Measurements from ENCODE around the gene ABHD17B.

ABHD17B gene

GRCh38 chr9:71858102-71858798 lies 52.7 kb downstream of the ABHD17B start:
- Histone ChIP-seq H3K27ac (ENCODE audit: low read depth, low read length) (no peak overlapping the region), H3K4me3 (ENCODE audit: low read length) (no peak overlapping the region), H3K27me3 (ENCODE audit: control insufficient read depth, insufficient read depth, low read length) (no peaks in the 10 kb centered on the region)

DNA sequence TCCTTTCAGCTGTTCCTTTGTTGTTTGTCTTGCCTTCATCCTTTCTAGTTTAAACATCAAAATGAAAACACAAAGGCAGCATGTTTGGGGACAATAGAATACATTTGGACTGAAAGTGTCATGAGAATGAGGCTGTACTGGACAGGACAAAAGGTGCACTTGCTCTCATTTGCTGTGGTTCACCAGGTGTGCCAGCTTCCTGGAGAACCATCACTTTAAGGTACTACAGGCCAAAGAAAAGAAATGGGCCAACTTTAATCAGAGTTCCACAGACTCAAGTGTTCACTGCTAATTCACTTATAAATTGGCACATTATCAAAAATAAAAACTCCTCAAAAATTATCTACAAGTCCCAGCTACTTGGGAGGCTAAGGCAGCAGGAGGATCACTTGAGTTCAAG lies 53.8 kb downstream of the ABHD17B start:
- no peak overlapping the region for H3K27ac ChIP-seq (ENCODE audit: low read depth, low read length)
- no peaks in the 10 kb centered on the region for H3K36me3 ChIP-seq (ENCODE audit: control insufficient read depth, insufficient read depth, low read length)
- no peak overlapping the region for H3K4me3 ChIP-seq (ENCODE audit: low read length)
- H3K9ac ChIP-seq (ENCODE audit: low read length), result no peak overlapping the region
- no peaks in the 10 kb centered on the region for H3K4me1 ChIP-seq (ENCODE audit: control insufficient read depth, insufficient read depth, low read length)
- H3K27me3 ChIP-seq (ENCODE audit: control insufficient read depth, insufficient read depth, low read length), result no peaks in the 10 kb centered on the region

More at GRCh38 chr9:71858102-71858798, 52.7 kb downstream of the ABHD17B start:
- Histone ChIP-seq H3K4me1 (ENCODE audit: control insufficient read depth, insufficient read depth, low read length) (no peaks in the 10 kb centered on the region), H3K36me3 (ENCODE audit: control insufficient read depth, insufficient read depth, low read length) (no peaks in the 10 kb centered on the region), H3K9ac (ENCODE audit: low read length) (no peak overlapping the region)

- Histone ChIP-seq H3K27me3 (ENCODE audit: control insufficient read depth, insufficient read depth, low read length) (no peaks in the 10 kb centered on the region), H3K4me3 (ENCODE audit: low read length) (no peak overlapping the region), H3K27ac (ENCODE audit: low read depth, low read length) (no peak overlapping the region), H3K36me3 (ENCODE audit: control insufficient read depth, insufficient read depth, low read length) (no peaks in the 10 kb centered on the region), H3K9ac (ENCODE audit: low read length) (no peak overlapping the region), H3K4me1 (ENCODE audit: control insufficient read depth, insufficient read depth, low read length) (no peaks in the 10 kb centered on the region)
Measured at GRCh38 chr9:71854811-71855210, 56.2 kb downstream of the ABHD17B start.

DNA sequence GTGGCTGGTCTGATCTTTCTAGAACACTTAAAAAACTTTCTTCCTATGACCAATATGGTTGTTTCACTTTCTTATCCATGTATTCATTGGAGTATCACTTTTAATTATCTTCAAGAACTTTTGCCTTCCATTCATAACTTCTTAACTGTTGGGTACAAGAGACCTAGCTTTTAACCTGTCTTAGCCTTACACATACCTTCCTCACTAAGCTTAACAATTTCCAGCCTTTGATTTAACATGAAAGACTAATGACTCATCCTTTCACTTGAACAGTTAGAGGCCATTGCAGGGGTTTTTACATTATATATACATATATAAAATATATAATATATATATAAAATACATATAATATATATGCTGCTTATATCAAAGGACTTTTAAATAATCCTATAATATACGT lies 57.9 kb downstream of the ABHD17B start:
- Histone ChIP-seq H3K27me3 (ENCODE audit: control insufficient read depth, insufficient read depth, low read length) (no peaks in the 10 kb centered on the region), H3K9ac (ENCODE audit: low read length) (no peak overlapping the region), H3K27ac (ENCODE audit: low read depth, low read length) (no peak overlapping the region), H3K4me1 (ENCODE audit: control insufficient read depth, insufficient read depth, low read length) (no peaks in the 10 kb centered on the region), H3K36me3 (ENCODE audit: control insufficient read depth, insufficient read depth, low read length) (no peaks in the 10 kb centered on the region), H3K4me3 (ENCODE audit: low read length) (no peak overlapping the region)

- Histone ChIP-seq H3K4me1 (ENCODE audit: control insufficient read depth, insufficient read depth, low read length) (no peaks in the 10 kb centered on the region), H3K27me3 (ENCODE audit: control insufficient read depth, insufficient read depth, low read length) (no peaks in the 10 kb centered on the region), H3K4me3 (ENCODE audit: low read length) (no peak overlapping the region)
Measured at GRCh38 chr9:71850996-71851395, 60.0 kb downstream of the ABHD17B start.

GRCh38 chr9:71847892-71848291 lies 63.1 kb downstream of the ABHD17B start:
- Histone ChIP-seq H3K9ac (ENCODE audit: low read length) (no peak overlapping the region), H3K4me1 (ENCODE audit: control insufficient read depth, insufficient read depth, low read length) (no peaks in the 10 kb centered on the region), H3K36me3 (ENCODE audit: control insufficient read depth, insufficient read depth, low read length) (no peaks in the 10 kb centered on the region), H3K27ac (ENCODE audit: low read depth, low read length) (no peak overlapping the region), H3K27me3 (ENCODE audit: control insufficient read depth, insufficient read depth, low read length) (no peaks in the 10 kb centered on the region), H3K4me3 (ENCODE audit: low read length) (no peak overlapping the region)

More at GRCh38 chr9:71850996-71851395, 60.0 kb downstream of the ABHD17B start:
- Histone ChIP-seq H3K27ac (ENCODE audit: low read depth, low read length) (no peak overlapping the region), H3K36me3 (ENCODE audit: control insufficient read depth, insufficient read depth, low read length) (no peaks in the 10 kb centered on the region), H3K9ac (ENCODE audit: low read length) (no peak overlapping the region)

GRCh38 chr9:71844808-71845207 lies 66.2 kb downstream of the ABHD17B start:
- no peaks in the 10 kb centered on the region for H3K36me3 ChIP-seq (ENCODE audit: control insufficient read depth, insufficient read depth, low read length)
- no peak overlapping the region for H3K27ac ChIP-seq (ENCODE audit: low read depth, low read length)
- no peak overlapping the region for H3K4me3 ChIP-seq (ENCODE audit: low read length)
- no peak overlapping the region for H3K9ac ChIP-seq (ENCODE audit: low read length)
- no peaks in the 10 kb centered on the region for H3K4me1 ChIP-seq (ENCODE audit: control insufficient read depth, insufficient read depth, low read length)
- no peaks in the 10 kb centered on the region for H3K27me3 ChIP-seq (ENCODE audit: control insufficient read depth, insufficient read depth, low read length)

GRCh38 chr9:71839668-71840067 lies 71.3 kb downstream of the ABHD17B start:
- H3K27me3 ChIP-seq (ENCODE audit: control insufficient read depth, insufficient read depth, low read length), result no peaks in the 10 kb centered on the region
- no peak overlapping the region for H3K4me3 ChIP-seq (ENCODE audit: low read length)
- H3K36me3 ChIP-seq (ENCODE audit: control insufficient read depth, insufficient read depth, low read length), result no peaks in the 10 kb centered on the region
- H3K4me1 ChIP-seq (ENCODE audit: control insufficient read depth, insufficient read depth, low read length), result no peaks in the 10 kb centered on the region
- no peak overlapping the region for H3K9ac ChIP-seq (ENCODE audit: low read length)
- no peak overlapping the region for H3K27ac ChIP-seq (ENCODE audit: low read depth, low read length)

DNA sequence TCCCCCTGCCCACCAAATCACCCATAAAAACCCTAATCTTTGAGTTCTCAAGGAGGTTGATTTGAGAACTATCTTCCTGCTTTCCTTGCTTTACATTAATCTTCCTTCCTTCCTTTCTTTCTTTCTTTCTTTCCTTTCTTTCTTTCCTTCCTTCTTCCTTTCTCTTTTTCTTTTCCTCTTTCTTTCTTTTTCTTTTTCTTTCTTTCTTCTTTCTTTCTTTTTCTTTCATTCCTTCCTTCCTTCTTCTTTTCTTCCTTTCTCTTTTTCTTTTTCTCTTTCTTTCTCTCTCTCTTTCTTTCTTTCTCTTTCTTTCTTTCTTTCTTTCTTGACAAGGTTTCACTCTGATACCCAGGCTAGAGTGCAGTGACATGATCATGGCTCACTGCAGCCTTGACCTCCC lies 75.4 kb downstream of the ABHD17B start:
- no peaks in the 10 kb centered on the region for H3K27me3 ChIP-seq (ENCODE audit: control insufficient read depth, insufficient read depth, low read length)
- no peaks in the 10 kb centered on the region for H3K4me1 ChIP-seq (ENCODE audit: control insufficient read depth, insufficient read depth, low read length)
- H3K36me3 ChIP-seq (ENCODE audit: control insufficient read depth, insufficient read depth, low read length), result no peaks in the 10 kb centered on the region
- no peak overlapping the region for H3K9ac ChIP-seq (ENCODE audit: low read length)
- no peak overlapping the region for H3K4me3 ChIP-seq (ENCODE audit: low read length)
- H3K27ac ChIP-seq (ENCODE audit: low read depth, low read length), result no peak overlapping the region

DNA sequence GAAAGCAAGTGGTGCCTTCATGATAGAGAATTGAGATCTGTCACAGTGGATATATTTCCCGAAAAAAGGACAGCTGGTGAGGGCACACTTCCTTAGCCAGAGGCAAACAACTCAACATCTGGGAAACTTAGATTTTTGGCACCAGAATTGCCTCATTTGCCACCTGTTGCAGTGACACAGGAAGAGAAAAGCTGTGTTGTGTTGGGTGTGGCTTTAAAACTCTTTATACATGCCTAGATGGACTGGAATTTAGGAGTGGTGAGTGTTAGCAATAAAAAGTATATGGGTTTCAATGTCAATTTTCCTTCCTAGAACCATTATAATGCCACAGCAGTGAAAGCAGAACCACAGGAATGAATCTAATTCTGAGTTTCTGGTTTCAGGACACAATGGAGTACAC lies 80.1 kb downstream of the ABHD17B start:
- Histone ChIP-seq H3K4me1 (ENCODE audit: control insufficient read depth, insufficient read depth, low read length) (no peaks in the 10 kb centered on the region), H3K36me3 (ENCODE audit: control insufficient read depth, insufficient read depth, low read length) (no peaks in the 10 kb centered on the region), H3K27ac (ENCODE audit: low read depth, low read length) (no peak overlapping the region), H3K9ac (ENCODE audit: low read length) (no peak overlapping the region), H3K27me3 (ENCODE audit: control insufficient read depth, insufficient read depth, low read length) (no peaks in the 10 kb centered on the region), H3K4me3 (ENCODE audit: low read length) (no peak overlapping the region)

DNA sequence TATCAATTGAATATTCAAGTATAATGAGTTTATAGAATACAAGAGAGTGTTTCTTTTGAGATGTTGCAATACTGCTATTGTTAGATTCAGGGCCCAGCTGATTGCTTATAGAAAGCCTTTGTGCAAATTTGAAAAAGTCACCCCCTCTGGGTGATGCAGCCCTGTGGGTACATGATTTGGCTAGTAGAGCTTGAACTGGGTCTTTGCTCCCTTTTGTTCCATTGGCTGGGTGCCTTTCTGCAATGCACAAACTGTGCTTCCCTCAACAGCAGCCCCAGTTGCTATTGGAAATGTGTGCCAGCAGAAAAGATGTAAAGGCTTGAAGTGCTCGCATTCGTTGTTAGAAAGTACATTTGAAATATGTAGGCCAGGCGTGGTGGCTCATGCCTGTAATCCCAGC lies 80.8 kb downstream of the ABHD17B start:
- no peak overlapping the region for H3K4me3 ChIP-seq (ENCODE audit: low read length)
- no peaks in the 10 kb centered on the region for H3K4me1 ChIP-seq (ENCODE audit: control insufficient read depth, insufficient read depth, low read length)
- H3K36me3 ChIP-seq (ENCODE audit: control insufficient read depth, insufficient read depth, low read length), result no peaks in the 10 kb centered on the region
- no peaks in the 10 kb centered on the region for H3K27me3 ChIP-seq (ENCODE audit: control insufficient read depth, insufficient read depth, low read length)
- H3K27ac ChIP-seq (ENCODE audit: low read depth, low read length), result no peak overlapping the region
- no peak overlapping the region for H3K9ac ChIP-seq (ENCODE audit: low read length)

- Histone ChIP-seq H3K9ac (ENCODE audit: low read length) (no peak overlapping the region), H3K4me1 (ENCODE audit: control insufficient read depth, insufficient read depth, low read length) (no peaks in the 10 kb centered on the region), H3K27me3 (ENCODE audit: control insufficient read depth, insufficient read depth, low read length) (no peaks in the 10 kb centered on the region), H3K27ac (ENCODE audit: low read depth, low read length) (no peak overlapping the region), H3K4me3 (ENCODE audit: low read length) (no peak overlapping the region), H3K36me3 (ENCODE audit: control insufficient read depth, insufficient read depth, low read length) (no peaks in the 10 kb centered on the region)
Measured at GRCh38 chr9:71826279-71826678, 84.7 kb downstream of the ABHD17B start.

GRCh38 chr9:71824257-71824656 lies 86.7 kb downstream of the ABHD17B start:
- Histone ChIP-seq H3K9ac (ENCODE audit: low read length) (no peak overlapping the region), H3K4me1 (ENCODE audit: control insufficient read depth, insufficient read depth, low read length) (no peaks in the 10 kb centered on the region), H3K4me3 (ENCODE audit: low read length) (no peak overlapping the region), H3K27ac (ENCODE audit: low read depth, low read length) (no peak overlapping the region), H3K27me3 (ENCODE audit: control insufficient read depth, insufficient read depth, low read length) (no peaks in the 10 kb centered on the region), H3K36me3 (ENCODE audit: control insufficient read depth, insufficient read depth, low read length) (no peaks in the 10 kb centered on the region)

All from rectal smooth muscle tissue (tissue), 1 donor.